Measurements from ENCODE around the gene LRRK1.

Gene LRRK1

GRCh38 chr15:101115786-101116680, 196.9 kb downstream of the LRRK1 start:
- no peaks in the 10 kb centered on the region for H3K9me3 Mint-ChIP-seq
- H3K4me1 Mint-ChIP-seq (ENCODE audit: low read depth) = peaks cover 8% of the 10 kb centered on the region
- H3K27me3 Mint-ChIP-seq (ENCODE audit: low read depth) = no peaks in the 10 kb centered on the region
- H3K4me3 Mint-ChIP-seq = no peak overlapping the region
- H3K36me3 Mint-ChIP-seq (ENCODE audit: low read depth) = no peaks in the 10 kb centered on the region
- no peak overlapping the region for H3K27ac Mint-ChIP-seq

GRCh38 chr15:101116681-101116976, 197.5 kb downstream of the LRRK1 start:
- peaks cover 10% of the 10 kb centered on the region for H3K4me1 Mint-ChIP-seq (ENCODE audit: low read depth)
- no peak overlapping the region for H3K27ac Mint-ChIP-seq
- H3K27me3 Mint-ChIP-seq (ENCODE audit: low read depth) = no peaks in the 10 kb centered on the region
- H3K36me3 Mint-ChIP-seq (ENCODE audit: low read depth) = no peaks in the 10 kb centered on the region
- no peaks in the 10 kb centered on the region for H3K9me3 Mint-ChIP-seq
- no peak overlapping the region for H3K4me3 Mint-ChIP-seq

DNA sequence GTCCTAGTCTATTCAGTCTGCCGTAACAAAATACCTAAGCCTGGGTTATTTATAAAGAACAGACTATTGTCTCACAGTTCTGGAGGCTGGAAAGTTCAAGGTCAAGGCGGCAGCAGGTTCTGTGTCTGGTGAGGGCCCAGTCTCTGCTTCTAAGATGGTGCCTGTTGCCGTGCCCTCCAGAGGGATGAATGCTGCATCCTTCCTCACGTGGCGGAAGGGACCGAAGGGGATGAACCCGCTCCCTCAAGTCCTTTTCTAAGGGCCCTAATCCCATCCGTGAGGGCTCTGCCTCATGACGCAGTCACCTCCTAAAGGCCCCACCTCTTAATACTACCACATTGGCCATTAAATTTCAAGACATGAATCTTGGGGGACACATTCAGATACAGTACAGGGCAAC, 199.0 kb downstream of the LRRK1 start:
- peaks cover 22% of the 10 kb centered on the region for H3K4me1 Mint-ChIP-seq (ENCODE audit: low read depth)

DNA sequence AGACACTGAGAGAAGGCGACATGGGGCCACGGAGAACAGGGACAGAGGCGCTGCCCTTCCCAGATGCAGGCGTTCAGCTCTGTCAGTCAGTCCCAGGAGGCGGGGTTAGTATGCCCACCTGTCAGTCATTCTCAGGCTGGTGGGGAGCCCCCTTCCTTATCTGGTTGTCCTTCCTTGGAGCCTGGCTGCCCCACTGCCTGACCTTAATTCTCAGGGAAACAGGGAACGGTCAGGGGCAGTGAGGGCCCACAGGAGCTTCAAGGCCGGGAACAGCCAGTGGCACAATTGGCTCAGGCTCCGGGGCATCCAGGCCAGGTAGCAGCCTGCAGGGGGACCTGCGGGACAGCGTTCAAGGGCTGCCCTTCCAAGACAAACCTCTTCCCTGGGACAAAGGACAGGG, 199.5 kb downstream of the LRRK1 start:
- Mint-ChIP-seq H3K9me3 (no peaks in the 10 kb centered on the region), H3K36me3 (ENCODE audit: low read depth) (no peaks in the 10 kb centered on the region), H3K27me3 (ENCODE audit: low read depth) (no peaks in the 10 kb centered on the region), H3K27ac (no peak overlapping the region), H3K4me1 (ENCODE audit: low read depth) (peaks cover 27% of the 10 kb centered on the region), H3K4me3 (no peak overlapping the region)

More for the DNA sequence above, 199.0 kb downstream of the LRRK1 start:
- Mint-ChIP-seq H3K4me3 (no peak overlapping the region), H3K36me3 (ENCODE audit: low read depth) (no peaks in the 10 kb centered on the region), H3K27me3 (ENCODE audit: low read depth) (no peaks in the 10 kb centered on the region), H3K9me3 (no peaks in the 10 kb centered on the region), H3K27ac (no peak overlapping the region)

GRCh38 chr15:101119181-101119580, 200.0 kb downstream of the LRRK1 start:
- Mint-ChIP-seq H3K27ac (no peak overlapping the region), H3K4me3 (no peak overlapping the region)

More at GRCh38 chr15:101119181-101119580, 200.0 kb downstream of the LRRK1 start:
- no peaks in the 10 kb centered on the region for H3K36me3 Mint-ChIP-seq (ENCODE audit: low read depth)
- H3K4me1 Mint-ChIP-seq (ENCODE audit: low read depth) = peaks cover 32% of the 10 kb centered on the region
- H3K27me3 Mint-ChIP-seq (ENCODE audit: low read depth) = no peaks in the 10 kb centered on the region
- no peaks in the 10 kb centered on the region for H3K9me3 Mint-ChIP-seq
